K562 (cell line): ENCODE results near the gene SMURF1.

ENCODE experiments used
- CHD1 ChIP-seq: fragments of 200-600 bp; sonication (generic); IDR thresholded peaks from one replicate; pipeline ENCODE4 v1.6.1; 2012; ENCODE audit warnings: mild to moderate bottlenecking, moderate library complexity, low read length, inconsistent platforms
- FOXJ3 ChIP-seq: sonication (generic); formaldehyde crosslinking; IDR thresholded peaks from 2 replicates; pipeline ENCODE4 v1.4.0; 2020; ENCODE audit warnings: mild to moderate bottlenecking, missing genetic modification reagents
- SMAD2 ChIP-seq: fragments of 150-350 bp; IDR thresholded peaks from 2 replicates; pipeline ENCODE4 v1.6.1; 2014; ENCODE audit warnings: low read depth, mild to moderate bottlenecking, low read length

GRCh38 chr7:99106821-99107241, 37.1 kb downstream of the SMURF1 start:
- TF ChIP-seq SMAD2 (no peak), CHD1 (no peak), FOXJ3 (no peak)
